K562 (cell line): ENCODE data around the gene CTSW. TPM values are rescaled to one million over a fixed set of nuclear protein-coding genes. Genes with fewer than 3 reads are reported as not detected.
A peak's percentile ranks its signal among the peaks of the same experiment; 100 is the strongest.

ENCODE experiments used
- BRD4 ChIP-seq: fragments of 200-600 bp; sonication (generic); IDR thresholded peaks from 2 replicates; pipeline ENCODE4 v1.6.1; 2017; ENCODE audit warnings: inconsistent platforms
- CEBPZ ChIP-seq: fragments of 150-350 bp; IDR thresholded peaks from 2 replicates; pipeline ENCODE4 v1.6.1; 2014; ENCODE audit warnings: low read depth, mild to moderate bottlenecking, low read length, borderline replicate concordance
- CXXC5 ChIP-seq: fragments of 250-450 bp; sonication (Bioruptor Pico); IDR thresholded peaks from 2 replicates; pipeline ENCODE4 v1.8.0; 2022; ENCODE audit warnings: inconsistent platforms, mild to moderate bottlenecking, moderate library complexity
- DMBX1 ChIP-seq: fragments of 250-450 bp; sonication (Bioruptor Pico); IDR thresholded peaks from 2 replicates; pipeline ENCODE4 v1.8.0; 2022; ENCODE audit warnings: inconsistent platforms, mild to moderate bottlenecking, moderate library complexity, borderline replicate concordance
- E4F1 ChIP-seq: fragments of 250-450 bp; sonication (Bioruptor Pico); IDR thresholded peaks from 2 replicates; pipeline ENCODE4 v1.5.0; 2021; ENCODE audit warnings: mild to moderate bottlenecking, borderline replicate concordance
- MCM7 ChIP-seq, 2 experiments: fragments of 450-650 bp; IDR thresholded peaks; 2 replicates each; pipeline ENCODE4 v1.6.1; 2016 to 2018
- NELFE ChIP-seq: IDR thresholded peaks from 2 replicates; pipeline ENCODE4 v1.6.1; 2011; ENCODE audit warnings: mild to moderate bottlenecking; ENCODE audit not compliant: insufficient read depth, insufficient read length
- TCF7 ChIP-seq: sonication (generic); IDR thresholded peaks from 2 replicates; pipeline ENCODE4 v1.6.1; 2016; ENCODE audit warnings: antibody characterized with exemption, borderline replicate concordance
- TEAD4 ChIP-seq, 2 experiments: sonication (generic) in 1 of 2; formaldehyde crosslinking in 1 of 2; IDR thresholded peaks; 2 replicates each; pipeline versions ENCODE4 v1.6.1 to v1.8.0; 2012 to 2022; ENCODE audit warnings: borderline replicate concordance in 1 of 2, inconsistent platforms in 1 of 2, low read length in 1 of 2, mild to moderate bottlenecking in 1 of 2, missing genetic modification reagents in 1 of 2
- U2AF1 ChIP-seq: fragments of 200-400 bp; formaldehyde crosslinking; optimal IDR thresholded peaks from 2 replicates; pipeline ENCODE3; 2017; ENCODE audit warnings: mild to moderate bottlenecking, low read depth, low read length, moderate library complexity
- polyA plus RNA-seq, 8 experiments: library from polyadenylated mRNA; depleted of rRNA in 4 of 8; stranded (reverse) in 5 of 8; unstranded in 3 of 8; fragments of >200 nt; fragmentation: Nextera tagmentation in 2 of 8; fragmentation: Illumina TruSeq in 1 of 8; extraction: Ambion mirVana in 2 of 8; extraction: Trizol in 1 of 8; gene quantifications; 2 replicates each; pipeline versions ENCODE4 v1.2.1 to v1.2.3, GENCODE V29; 2011 to 2014; ENCODE audit warnings: inconsistent platforms in 1 of 8, missing spikeins in 1 of 8
- total RNA-seq, 7 experiments: library from RNA; depleted of rRNA in 6 of 7; stranded (reverse); fragments of >200 nt in 6 of 7; fragmentation: Illumina TruSeq in 2 of 7; extraction: Trizol in 2 of 7; gene quantifications; 2 replicates each; pipeline versions ENCODE4 v1.2.1 to v1.2.3, GENCODE V29; 2011 to 2021; ENCODE audit warnings: low replicate concordance in 1 of 7

CTSW gene
- total and polyA plus RNA-seq, 9 of the 15 experiments (the other 6 are each of a cell fraction or from before 2014, with no cell fraction given), result 0.04 TPM; not detected in 8

- no peak for TF ChIP-seq CEBPZ
- no peak for TF ChIP-seq TEAD4 (IDR thresholded peaks at IDR 0.05; ENCODE audit: low read length)
- TF ChIP-seq TEAD4 (CRISPR knock-in tag; IDR thresholded peaks at IDR 0.05; ENCODE audit: borderline replicate concordance), result no peak
- TF ChIP-seq DMBX1 (CRISPR knock-in tag), result no peak
- TF ChIP-seq MCM7 (IDR thresholded peaks at IDR 0.05), result no peak
- TF ChIP-seq U2AF1, result peak; percentile 99
- TF ChIP-seq NELFE, result no peak
- TF ChIP-seq TCF7, result no peak
- TF ChIP-seq BRD4, result no peak; the same call in none of the 2 replicates
- peak; percentile 91 for TF ChIP-seq CXXC5 (CRISPR knock-in tag)
- no peak for TF ChIP-seq E4F1
These were observed 19.9 kb downstream of the CTSW start (continued) for GRCh38 chr11:65899356-65900124.
